HG02870 (cell line): Measurements from ENCODE around the gene TMEM131L.
A peak's percentile ranks its signal among the peaks of the same experiment; 100 is the strongest.

Source experiments
- ATAC-seq: cut with Tn5 transposase; IDR thresholded peaks from one replicate; pipeline ENCODE4 v1.9.1; 2021; ENCODE audit warnings: mild to moderate bottlenecking, moderate library complexity; ENCODE audit not compliant: unreplicated experiment

TMEM131L gene

GRCh38 chr4:153472122-153473037 lies 6.2 kb downstream of the TMEM131L start:
- ATAC-seq, result peak; percentile 38

DNA sequence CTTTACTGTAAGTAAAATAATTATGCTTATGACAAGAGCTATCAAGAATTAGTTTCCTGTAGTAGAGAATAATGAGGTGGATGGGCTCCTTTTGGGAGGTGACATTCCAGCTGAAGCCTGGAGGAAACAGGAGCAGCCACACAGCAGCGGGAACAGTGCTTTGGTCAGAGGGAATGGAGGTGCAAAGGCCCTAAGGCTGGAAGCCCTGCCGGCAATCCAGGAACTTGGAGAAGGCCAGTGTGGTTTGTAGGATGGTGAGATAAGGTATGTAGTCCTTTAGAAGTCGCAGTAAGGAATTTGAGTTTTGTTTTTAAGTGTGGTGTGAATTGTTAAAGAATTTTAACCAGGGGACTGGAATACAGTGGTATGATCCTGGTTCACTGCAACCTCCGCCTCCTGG lies 8.1 kb downstream of the TMEM131L start:
- no peak for ATAC-seq

DNA sequence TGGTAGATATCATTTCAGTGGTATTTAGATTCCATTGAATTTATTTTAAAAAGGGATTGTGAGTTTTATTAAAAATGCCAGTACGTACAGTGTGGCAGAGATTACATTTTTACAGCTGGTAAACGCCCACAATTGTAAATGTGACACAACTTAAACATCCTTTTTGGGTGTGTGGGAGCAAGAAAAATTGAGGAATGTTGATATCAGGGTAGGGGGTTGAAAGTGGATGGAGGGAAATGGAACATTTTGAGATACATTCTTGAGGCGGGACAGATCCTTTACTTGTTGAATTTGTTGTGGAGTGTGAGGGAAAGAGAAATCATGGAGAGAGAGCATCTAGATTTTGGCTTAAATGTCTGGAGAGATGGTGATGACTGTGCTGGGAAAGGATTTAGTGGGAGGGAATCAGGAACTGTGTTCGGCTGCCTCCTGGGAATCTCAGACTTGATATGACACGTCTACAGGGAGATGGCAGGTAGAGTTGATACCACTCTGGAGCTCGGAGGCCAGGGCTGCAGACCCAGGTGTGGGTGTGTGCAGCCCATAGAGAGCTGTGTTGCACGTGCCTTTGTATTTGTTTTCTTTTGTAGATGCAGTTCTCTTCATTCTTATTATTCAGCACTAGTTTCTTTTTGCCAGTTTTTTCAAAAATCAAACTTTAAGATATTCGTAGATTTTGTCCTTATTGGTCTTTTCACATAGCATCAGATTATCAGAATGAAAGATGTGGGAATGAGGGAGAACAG lies 10.8 kb downstream of the TMEM131L start:
- no peak for ATAC-seq

GRCh38 chr4:153479101-153479500 lies 12.9 kb downstream of the TMEM131L start:
- ATAC-seq, result no peak

DNA sequence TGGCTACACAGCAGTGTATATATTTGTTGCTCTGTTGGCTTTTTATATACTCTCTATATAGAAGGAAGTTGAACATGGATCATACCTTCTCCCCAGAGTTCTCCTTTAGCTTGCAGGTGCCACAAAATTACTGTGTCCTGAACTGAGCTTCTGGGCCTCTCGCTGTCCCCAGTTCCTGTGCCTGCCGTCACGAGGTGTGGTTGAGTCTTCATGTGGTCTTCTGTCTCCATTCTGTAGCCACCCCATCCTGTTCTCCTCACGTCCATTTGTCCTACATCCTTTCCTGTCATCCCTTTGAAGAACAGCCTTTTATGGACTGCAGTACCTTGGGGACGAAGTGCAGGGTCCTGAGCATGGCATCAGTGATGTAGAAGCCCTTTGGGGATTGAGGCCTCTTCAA lies 14.5 kb downstream of the TMEM131L start:
- ATAC-seq, result no peak

DNA sequence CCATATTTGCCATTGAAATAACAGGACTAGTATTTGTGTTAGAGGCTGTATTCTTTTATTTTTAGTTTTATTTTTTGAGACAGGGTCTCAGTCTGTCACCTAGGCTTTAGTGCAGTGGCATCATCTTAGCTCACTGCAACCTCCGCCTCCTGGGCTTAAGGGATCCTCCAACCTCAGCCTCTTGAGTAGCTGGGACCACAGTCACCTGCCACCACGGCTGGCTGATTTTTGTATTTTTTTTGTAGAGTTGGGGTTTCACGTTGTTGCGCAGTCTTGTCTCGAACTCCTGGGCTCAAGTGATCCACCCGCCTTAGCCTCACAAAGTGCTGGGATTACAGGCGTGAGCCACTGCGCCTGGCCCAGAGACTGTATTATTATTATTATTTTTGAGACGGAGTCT lies 15.3 kb downstream of the TMEM131L start:
- no peak for ATAC-seq

GRCh38 chr4:153483432-153484418 lies 17.6 kb downstream of the TMEM131L start:
- no peak for ATAC-seq

GRCh38 chr4:153485359-153485758 lies 19.2 kb downstream of the TMEM131L start:
- ATAC-seq, result no peak

- ATAC-seq, result no peak
Measured at GRCh38 chr4:153485860-153486259, 19.7 kb downstream of the TMEM131L start.

DNA sequence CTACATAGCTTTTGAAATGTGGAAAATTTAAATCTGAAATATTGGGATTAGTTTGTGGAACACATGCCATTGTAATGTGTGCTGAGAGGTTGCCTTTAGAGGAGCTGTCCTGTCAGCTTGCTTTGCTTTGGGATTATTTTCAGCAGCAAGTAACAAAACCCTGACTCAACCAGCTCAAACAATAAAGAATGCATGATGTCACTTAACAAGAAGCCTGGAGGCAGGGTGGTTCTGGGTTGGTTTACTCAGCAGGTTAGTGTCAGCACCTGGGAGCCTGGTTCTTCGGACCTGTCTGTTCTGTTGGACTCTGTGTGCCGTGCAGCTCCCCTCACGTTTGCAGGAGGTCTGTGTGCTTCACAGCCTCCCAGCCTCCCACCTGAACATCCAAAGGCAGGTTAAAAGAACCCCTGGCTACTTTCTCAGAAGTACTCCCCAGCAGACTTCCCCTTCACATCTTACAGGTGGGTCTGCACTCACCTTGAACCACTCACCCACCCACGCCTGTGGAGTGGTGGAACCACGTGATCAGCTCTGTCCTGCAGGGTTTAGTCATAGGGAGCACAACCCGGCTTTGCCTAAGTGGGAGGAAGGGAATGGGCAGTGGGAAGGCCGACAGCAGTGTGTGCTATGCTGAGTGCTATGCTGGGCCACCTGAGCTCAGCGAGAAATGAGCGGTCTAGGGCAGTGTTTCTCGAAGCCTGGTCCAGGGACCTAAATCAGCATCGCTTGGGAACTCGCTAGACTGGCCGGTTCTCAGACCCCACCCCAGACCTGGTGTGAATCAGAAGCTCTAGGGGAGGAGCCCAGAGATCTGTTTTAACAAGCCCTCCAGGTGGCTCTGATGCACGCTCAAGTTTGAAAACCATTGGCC lies 20.4 kb downstream of the TMEM131L start:
- ATAC-seq, result no peak

DNA sequence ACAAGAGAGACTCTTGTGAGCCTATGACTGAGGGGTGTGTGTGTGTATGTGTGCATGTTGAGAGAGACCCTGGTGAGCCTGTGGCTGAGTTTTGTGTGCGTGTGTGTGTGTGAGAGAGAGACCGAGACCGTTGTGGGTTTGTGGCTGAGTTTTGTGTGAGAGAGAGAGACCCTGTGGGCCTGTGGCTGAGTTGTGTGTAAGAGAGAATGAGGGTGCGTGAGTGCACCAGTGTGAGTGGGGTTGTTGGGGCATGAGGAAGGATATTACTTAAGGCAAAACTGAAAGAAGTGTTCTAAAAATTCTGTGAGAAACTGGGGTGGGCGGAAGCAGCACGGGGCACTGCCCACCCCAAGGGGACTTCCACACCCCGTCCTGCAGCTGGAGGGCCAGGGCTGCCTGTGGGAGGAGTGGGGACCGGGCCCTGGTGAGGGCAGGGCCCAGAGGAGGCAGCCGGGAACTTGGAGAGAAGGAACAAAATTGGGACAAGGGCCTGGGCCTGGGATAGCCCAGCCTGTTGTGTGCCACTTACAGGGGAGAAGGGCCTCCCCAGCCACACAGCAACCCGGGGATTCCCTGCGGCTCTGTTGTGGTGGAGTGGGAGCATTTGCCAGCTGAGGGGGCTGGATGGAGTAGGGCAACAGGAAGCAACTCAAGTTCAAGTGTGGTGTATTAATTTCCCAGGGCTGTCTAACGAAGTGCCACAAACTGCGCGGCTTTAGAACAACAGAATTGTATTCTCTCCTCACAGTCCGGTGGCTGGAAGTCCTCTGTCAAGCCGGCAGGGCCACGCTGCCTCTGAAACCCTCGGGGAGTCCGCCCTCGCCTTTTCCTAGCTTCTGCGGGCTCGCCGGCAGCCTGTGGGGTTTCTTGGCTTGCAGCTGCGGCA lies 22.1 kb downstream of the TMEM131L start:
- ATAC-seq, result peak; percentile 46

DNA sequence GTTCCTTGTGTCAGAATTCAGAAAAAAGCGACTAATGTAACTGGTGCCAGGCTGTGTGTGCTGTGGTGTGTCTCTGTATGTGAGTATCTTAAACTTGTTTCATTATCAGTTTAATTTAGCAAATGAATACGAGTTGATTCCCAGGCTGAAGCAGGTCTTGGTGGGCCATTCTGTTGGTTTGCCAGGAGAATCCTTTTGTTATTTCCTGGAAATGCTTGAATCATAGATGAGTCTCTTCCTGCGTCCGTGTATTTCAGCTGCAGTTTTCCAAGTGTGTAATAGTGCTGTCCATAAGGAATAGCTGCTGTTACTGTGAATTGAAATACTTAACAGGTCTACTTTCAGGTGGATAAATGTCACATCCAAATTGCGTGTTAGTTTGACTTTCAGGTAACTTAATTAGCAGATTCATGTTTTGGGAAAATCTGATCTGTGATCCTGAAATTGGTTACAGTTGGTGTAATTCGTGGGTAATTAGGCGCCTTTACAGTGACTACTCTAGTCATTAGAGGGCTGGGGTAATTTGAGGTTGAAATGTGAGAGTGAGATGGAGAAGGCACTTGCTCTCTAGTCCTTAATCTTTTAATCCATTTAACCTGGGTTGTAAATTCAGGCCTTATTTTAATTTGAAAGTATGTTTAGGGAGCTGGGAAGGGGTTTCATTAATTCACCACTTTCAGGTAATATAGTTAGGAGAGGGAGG lies 23.8 kb downstream of the TMEM131L start:
- no peak for ATAC-seq

- no peak for ATAC-seq
Measured at GRCh38 chr4:153490985-153491483, 24.9 kb downstream of the TMEM131L start.

DNA sequence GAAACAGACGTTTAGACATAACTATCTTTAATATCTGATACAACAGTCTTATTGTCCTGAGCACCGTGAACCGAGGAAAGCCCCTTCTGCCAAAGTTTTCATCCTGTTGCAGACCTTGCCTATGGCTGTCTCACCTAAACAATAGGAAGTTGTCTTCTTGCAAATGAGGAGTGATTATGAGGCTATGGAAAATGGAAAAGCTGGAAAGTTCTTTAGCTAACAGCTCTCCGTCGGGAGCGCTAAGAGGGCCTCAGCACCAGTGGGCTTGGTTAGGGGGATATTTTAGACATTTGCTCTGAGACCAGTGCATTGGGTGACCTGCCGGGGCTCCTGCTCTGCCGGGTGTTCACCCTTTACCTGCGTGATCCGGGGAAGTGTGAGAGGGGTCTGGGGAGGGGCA lies 28.4 kb downstream of the TMEM131L start:
- ATAC-seq, result no peak

GRCh38 chr4:153495480-153496193 lies 29.5 kb downstream of the TMEM131L start:
- ATAC-seq, result no peak

- ATAC-seq, result peak; percentile 39
Measured at GRCh38 chr4:153497091-153497531, 31.0 kb downstream of the TMEM131L start.
